ENCODE results near the gene AUH. TPM values are rescaled to one million over a fixed set of nuclear protein-coding genes. Genes with fewer than 3 reads are reported as not detected.

The AUH gene
- total RNA-seq, 1 experiment from 2014 or later, result 29.0 TPM

DNA sequence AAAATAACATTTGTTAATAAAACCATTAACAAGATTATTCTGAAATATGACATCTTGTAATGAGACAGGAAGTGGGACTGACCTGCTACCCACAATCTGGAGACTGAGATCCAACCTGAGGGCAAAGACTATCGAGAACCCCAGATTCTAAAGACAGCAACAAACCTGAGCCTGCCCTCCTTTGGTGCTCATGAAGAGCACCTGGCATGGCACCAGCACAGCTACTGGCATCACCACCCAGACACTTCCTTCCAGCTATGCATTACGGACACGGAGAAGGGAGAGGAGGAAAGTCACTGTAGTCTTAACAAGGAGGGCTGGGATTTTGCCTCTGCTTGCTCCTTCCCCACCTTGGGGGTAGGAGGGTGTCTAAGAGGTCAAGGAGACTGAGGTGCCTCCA lies 105.5 kb downstream of the AUH start:
- ChIA-PET POLR2A (no interaction called here), RAD21 (ENCODE audit: low non-redundant PET in 1 of 2, low total read pairs in 2 of 2, uncharacterized antibody in 2 of 2, unreplicated experiment in 2 of 2) (no interaction called here), CTCF (no interaction called here)
- no TSS peak for BruUV-seq (replicated peaks)
- DNase-seq (ENCODE audit: low read depth, low spot score) (no peak), ATAC-seq (no peak)
- H3K4me1 ChIP-seq (ENCODE audit: control insufficient read depth in 1 of 2, insufficient read depth in 2 of 2, low read length in 2 of 2), result no peaks in the 10 kb centered on the region
- H3K36me3 ChIP-seq (ENCODE audit: control insufficient read depth in 1 of 2, insufficient read depth in 2 of 2, low read length in 2 of 2), result no peaks in the 10 kb centered on the region
- no peaks in the 10 kb centered on the region for H3K79me2 ChIP-seq (ENCODE audit: insufficient read depth, low read length)
- no peak overlapping the region for H2AFZ ChIP-seq (ENCODE audit: low read depth, low read length, poor library complexity, severe bottlenecking)
- H3K27ac ChIP-seq (ENCODE audit: low read depth, low read length), result no peak overlapping the region
- H3K4me2 ChIP-seq (ENCODE audit: low read length), result no peak overlapping the region
- no peak for TF ChIP-seq SIN3A (IDR thresholded peaks at IDR 0.05; ENCODE audit: low read depth)
- TF ChIP-seq CEBPB (IDR thresholded peaks at IDR 0.05; ENCODE audit: low read depth), result no peak
- TF ChIP-seq POLR2AphosphoS5 (IDR thresholded peaks at IDR 0.05; ENCODE audit: low read depth, low read length), result no peak
- TF ChIP-seq, protein P1, sequence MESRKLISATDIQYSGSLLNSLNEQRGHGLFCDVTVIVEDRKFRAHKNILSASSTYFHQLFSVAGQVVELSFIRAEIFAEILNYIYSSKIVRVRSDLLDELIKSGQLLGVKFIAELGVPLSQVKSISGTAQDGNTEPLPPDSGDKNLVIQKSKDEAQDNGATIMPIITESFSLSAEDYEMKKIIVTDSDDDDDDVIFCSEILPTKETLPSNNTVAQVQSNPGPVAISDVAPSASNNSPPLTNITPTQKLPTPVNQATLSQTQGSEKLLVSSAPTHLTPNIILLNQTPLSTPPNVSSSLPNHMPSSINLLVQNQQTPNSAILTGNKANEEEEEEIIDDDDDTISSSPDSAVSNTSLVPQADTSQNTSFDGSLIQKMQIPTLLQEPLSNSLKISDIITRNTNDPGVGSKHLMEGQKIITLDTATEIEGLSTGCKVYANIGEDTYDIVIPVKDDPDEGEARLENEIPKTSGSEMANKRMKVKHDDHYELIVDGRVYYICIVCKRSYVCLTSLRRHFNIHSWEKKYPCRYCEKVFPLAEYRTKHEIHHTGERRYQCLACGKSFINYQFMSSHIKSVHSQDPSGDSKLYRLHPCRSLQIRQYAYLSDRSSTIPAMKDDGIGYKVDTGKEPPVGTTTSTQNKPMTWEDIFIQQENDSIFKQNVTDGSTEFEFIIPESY (IDR thresholded peaks at IDR 0.05; ENCODE audit: extremely low read depth, insufficient replicate concordance, low read length), result no peak
- no peak for TF ChIP-seq ZNF274 (IDR thresholded peaks at IDR 0.05; ENCODE audit: low read depth, low read length)
- no peak for TF ChIP-seq EZH2 (IDR thresholded peaks at IDR 0.05)
- no peak for TF ChIP-seq TCF7L2 (IDR thresholded peaks at IDR 0.05; ENCODE audit: borderline replicate concordance, extremely low read depth, insufficient read depth, insufficient read length)
- TF ChIP-seq ZFX (IDR thresholded peaks at IDR 0.05), result no peak
- TF ChIP-seq, protein P2, sequence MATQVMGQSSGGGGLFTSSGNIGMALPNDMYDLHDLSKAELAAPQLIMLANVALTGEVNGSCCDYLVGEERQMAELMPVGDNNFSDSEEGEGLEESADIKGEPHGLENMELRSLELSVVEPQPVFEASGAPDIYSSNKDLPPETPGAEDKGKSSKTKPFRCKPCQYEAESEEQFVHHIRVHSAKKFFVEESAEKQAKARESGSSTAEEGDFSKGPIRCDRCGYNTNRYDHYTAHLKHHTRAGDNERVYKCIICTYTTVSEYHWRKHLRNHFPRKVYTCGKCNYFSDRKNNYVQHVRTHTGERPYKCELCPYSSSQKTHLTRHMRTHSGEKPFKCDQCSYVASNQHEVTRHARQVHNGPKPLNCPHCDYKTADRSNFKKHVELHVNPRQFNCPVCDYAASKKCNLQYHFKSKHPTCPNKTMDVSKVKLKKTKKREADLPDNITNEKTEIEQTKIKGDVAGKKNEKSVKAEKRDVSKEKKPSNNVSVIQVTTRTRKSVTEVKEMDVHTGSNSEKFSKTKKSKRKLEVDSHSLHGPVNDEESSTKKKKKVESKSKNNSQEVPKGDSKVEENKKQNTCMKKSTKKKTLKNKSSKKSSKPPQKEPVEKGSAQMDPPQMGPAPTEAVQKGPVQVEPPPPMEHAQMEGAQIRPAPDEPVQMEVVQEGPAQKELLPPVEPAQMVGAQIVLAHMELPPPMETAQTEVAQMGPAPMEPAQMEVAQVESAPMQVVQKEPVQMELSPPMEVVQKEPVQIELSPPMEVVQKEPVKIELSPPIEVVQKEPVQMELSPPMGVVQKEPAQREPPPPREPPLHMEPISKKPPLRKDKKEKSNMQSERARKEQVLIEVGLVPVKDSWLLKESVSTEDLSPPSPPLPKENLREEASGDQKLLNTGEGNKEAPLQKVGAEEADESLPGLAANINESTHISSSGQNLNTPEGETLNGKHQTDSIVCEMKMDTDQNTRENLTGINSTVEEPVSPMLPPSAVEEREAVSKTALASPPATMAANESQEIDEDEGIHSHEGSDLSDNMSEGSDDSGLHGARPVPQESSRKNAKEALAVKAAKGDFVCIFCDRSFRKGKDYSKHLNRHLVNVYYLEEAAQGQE (IDR thresholded peaks at IDR 0.05; ENCODE audit: low read depth), result no peak
- TF ChIP-seq, protein P3, sequence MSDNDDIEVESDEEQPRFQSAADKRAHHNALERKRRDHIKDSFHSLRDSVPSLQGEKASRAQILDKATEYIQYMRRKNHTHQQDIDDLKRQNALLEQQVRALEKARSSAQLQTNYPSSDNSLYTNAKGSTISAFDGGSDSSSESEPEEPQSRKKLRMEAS (IDR thresholded peaks at IDR 0.05), result no peak
- intact Hi-C loops (cut with micrococcal nuclease), result no loop called here
- no peak overlapping the region for H3K4me3 ChIP-seq (replicated peaks in 1 of 2; ENCODE audit: low read depth in 1 of 2, low read length in 2 of 2)
- H4K20me1 ChIP-seq (ENCODE audit: insufficient read depth), result no peaks in the 10 kb centered on the region
- no peak overlapping the region for H3K9ac ChIP-seq (ENCODE audit: low read length)
- H3K9me3 ChIP-seq (ENCODE audit: control insufficient read depth in 1 of 2, insufficient read depth in 1 of 2, low read depth in 1 of 2, low read length in 2 of 2), result no peaks in the 10 kb centered on the region
- H3K9me2 ChIP-seq (ENCODE audit: insufficient read depth), result no peaks in the 10 kb centered on the region
- H3K27me3 ChIP-seq (ENCODE audit: insufficient read depth, low read length), result no peaks in the 10 kb centered on the region

All from HCT116 (cell line).